K562 (cell line): ENCODE data around the gene BICD1. TPM values are rescaled to one million over a fixed set of nuclear protein-coding genes. Genes with fewer than 3 reads are reported as not detected.

Experiments
- ATAC-seq: fragments of 200-7000 bp; cut with Tn5 transposase; 3 replicates; pipeline ENCODE4 v1.9.1; 2020; ENCODE audit warnings: moderate library complexity
- BruUV-seq: library from RNA; stranded (reverse); fragments of 400-500 nt; replicated peaks from 2 replicates; lab custom pipeline; 2021; lab: Mats Ljungman, UMichigan
- CTCF ChIA-PET: fragments of 300-600 bp; formaldehyde crosslinking; extraction: SDS; loops from one replicate; lab custom pipeline; 2021; ENCODE audit warnings: low intra/inter-chr PET ratio; lab: Yijun Ruan, JAX
- POLR2A ChIA-PET: fragments of 300-600, 350-650 bp; sonication (Branson Sonifier 250); formaldehyde crosslinking; extraction: SDS; loops from one replicate; lab custom pipeline; 2021; ENCODE audit warnings: antibody characterized with exemption, inconsistent platforms; lab: Yijun Ruan, JAX
- DNase-seq, 4 experiments: peaks; one replicate each; pipeline versions ENCODE4 v3.0.0 to v3.0.0-alpha.2; 2011 to 2018; ENCODE audit warnings: low spot score in 3 of 4, mixed read lengths in 3 of 4; ENCODE audit errors: extremely low read depth in 1 of 4
- FAIRE-seq: peaks from 2 replicates; lab custom pipeline; 2011; peaks lifted over from hg19 to GRCh38; lab: Jason Lieb, UNC
- H2AFZ ChIP-seq: 2 replicates; pipeline ENCODE4 v1.6.0; 2011; ENCODE audit warnings: low read depth, low read length, control low read depth, inconsistent platforms
- H3K27ac ChIP-seq: fragments of 200-600 bp; 3 replicates; pipeline ENCODE4 v1.8.0; 2011; ENCODE audit warnings: low read depth, mild to moderate bottlenecking, control low read depth, inconsistent platforms, low read length, moderate library complexity, mixed read lengths; ENCODE audit errors: extremely low read depth
- H3K27me3 ChIP-seq, 2 experiments: fragments of 300-600 bp in 1 of 2; 2 replicates in 1 of 2; 3 replicates in 1 of 2; pipeline versions ENCODE4 v1.6.0 to v1.8.0; 2011; ENCODE audit warnings: inconsistent platforms in 2 of 2, low read length in 2 of 2, mild to moderate bottlenecking in 1 of 2, mixed read lengths in 1 of 2, moderate library complexity in 1 of 2; ENCODE audit not compliant: control insufficient read depth in 2 of 2, insufficient read depth in 2 of 2
- H3K36me3 ChIP-seq: fragments of 300-600 bp; 3 replicates; pipeline ENCODE4 v1.8.0; 2011; ENCODE audit warnings: mild to moderate bottlenecking, low read length, inconsistent platforms; ENCODE audit not compliant: control insufficient read depth, insufficient read depth
- H3K4me1 ChIP-seq, 2 experiments: fragments of 200-600 bp in 1 of 2; replicated peaks in 1 of 2; 2 replicates in 1 of 2; 3 replicates in 1 of 2; pipeline versions ENCODE4 v1.5.1 to v1.8.0; 2011; ENCODE audit warnings: inconsistent platforms in 2 of 2, low read length in 2 of 2, mild to moderate bottlenecking in 1 of 2, mixed read lengths in 1 of 2, moderate library complexity in 1 of 2; ENCODE audit not compliant: control insufficient read depth in 2 of 2, insufficient read depth in 2 of 2
- H3K4me2 ChIP-seq: 2 replicates; pipeline ENCODE4 v1.6.1; 2011; ENCODE audit warnings: low read length, control low read depth, inconsistent platforms, mixed read lengths; ENCODE audit not compliant: insufficient read depth
- H3K4me3 ChIP-seq: fragments of 200-600 bp; sonication (generic), shearing (Covaris generic); 2 replicates; pipeline ENCODE4 v1.5.1; 2016; ENCODE audit warnings: control low read depth, inconsistent platforms
- H3K79me2 ChIP-seq: fragments of 200-600 bp; 3 replicates; pipeline ENCODE4 v1.8.0; 2011; ENCODE audit warnings: low read length, inconsistent platforms; ENCODE audit not compliant: control insufficient read depth, insufficient read depth
- H3K9ac ChIP-seq, 2 experiments: 2 replicates each; pipeline versions ENCODE4 v1.6.0 to v1.6.1; 2011; ENCODE audit warnings: low read depth in 2 of 2, low read length in 2 of 2, control low read depth in 1 of 2, inconsistent platforms in 1 of 2, mild to moderate bottlenecking in 1 of 2, mixed read lengths in 1 of 2; ENCODE audit not compliant: insufficient read depth in 1 of 2
- H3K9me1 ChIP-seq: one replicate; pipeline ENCODE4 v1.6.0; 2011; ENCODE audit warnings: inconsistent platforms, mild to moderate bottlenecking, low read length, moderate library complexity; ENCODE audit not compliant: control insufficient read depth, insufficient read depth
- H3K9me3 ChIP-seq: replicated peaks from 2 replicates; pipeline ENCODE4 v1.5.1; 2011; ENCODE audit warnings: low read depth, low read length, inconsistent platforms; ENCODE audit not compliant: control insufficient read depth, insufficient read depth
- H4K20me1 ChIP-seq: replicated peaks from 2 replicates; pipeline ENCODE4 v1.6.1; 2011; ENCODE audit warnings: low read length, inconsistent platforms, mixed read lengths; ENCODE audit not compliant: control insufficient read depth, insufficient read depth
- CTCF ChIP-seq, 3 experiments: IDR thresholded peaks in 2 of 3; conservative IDR thresholded peaks in 1 of 3; 2 replicates each; pipeline ENCODE4 v1.5.1; 2011 to 2012; ENCODE audit warnings: low read length in 3 of 3, mild to moderate bottlenecking in 3 of 3, control low read depth in 2 of 3, improper control_type of control experiment in 1 of 3, inconsistent platforms in 1 of 3, low read depth in 1 of 3, mixed read lengths in 1 of 3, moderate library complexity in 1 of 3; ENCODE audit not compliant: insufficient read depth in 2 of 3
- USF1 ChIP-seq: sonication (generic); formaldehyde crosslinking; IDR thresholded peaks from 2 replicates; pipeline ENCODE4 v1.9.0; 2022; ENCODE audit warnings: mild to moderate bottlenecking, missing genetic modification reagents
- WGBS: fragments of 100-300 bp; shearing (Covaris generic); methylation state at CpG from one replicate; pipeline ENCODE4 v1.1.6; 2016; ENCODE audit warnings: low coverage, mixed read lengths; ENCODE audit not compliant: insufficient coverage; ENCODE audit errors: missing lambda C conversion rate; 5-methylcytosine and 5-hydroxymethylcytosine counted together
- in situ Hi-C: fragments of 300-500 bp; cut with MboI; formaldehyde crosslinking; loops from 4 replicates; pipeline ENCODE4 v1.15.0; 2018; ENCODE audit warnings: inconsistent platforms, mixed read lengths
- intact Hi-C: fragments of 100-400 bp; cut with micrococcal nuclease; formaldehyde crosslinking; loops from 2 replicates; pipeline ENCODE4 v1.14.2; 2022
- polyA plus RNA-seq, 8 experiments: library from polyadenylated mRNA; depleted of rRNA in 4 of 8; stranded (reverse) in 5 of 8; unstranded in 3 of 8; fragments of >200 nt; fragmentation: Nextera tagmentation in 2 of 8; fragmentation: Illumina TruSeq in 1 of 8; extraction: Ambion mirVana in 2 of 8; extraction: Trizol in 1 of 8; gene quantifications; 2 replicates each; pipeline versions ENCODE4 v1.2.1 to v1.2.3, GENCODE V29; 2011 to 2014; ENCODE audit warnings: inconsistent platforms in 1 of 8, missing spikeins in 1 of 8
- total RNA-seq, 7 experiments: library from RNA; depleted of rRNA in 6 of 7; stranded (reverse); fragments of >200 nt in 6 of 7; fragmentation: Illumina TruSeq in 2 of 7; extraction: Trizol in 2 of 7; gene quantifications; 2 replicates each; pipeline versions ENCODE4 v1.2.1 to v1.2.3, GENCODE V29; 2011 to 2021; ENCODE audit warnings: low replicate concordance in 1 of 7

BICD1 gene
- total and polyA plus RNA-seq, 9 of the 15 experiments (the other 6 are each of a cell fraction or from before 2014, with no cell fraction given), result 3.5 to 21.1 (median 12.5) TPM

- H4K20me1 ChIP-seq, result no peaks in the 10 kb centered on the region
- no peaks in the 10 kb centered on the region for H3K9me3 ChIP-seq
- DNase-seq (no peak), ATAC-seq (no peak; the same call in 2 of the 3 replicates), FAIRE-seq (no peak)
- H3K27ac ChIP-seq, result no peak overlapping the region
- BruUV-seq, result no TSS peak
- no peak overlapping the region for H2AFZ ChIP-seq
- H3K4me1 ChIP-seq, result no peaks in the 10 kb centered on the region
- POLR2A ChIA-PET, result interaction anchor here (0.7 to 1.3 kb wide), 4 partner anchors 9 to 310 kb away, joined by 3 to 6 read pairs (median 4); no protein-coding TSS in a partner anchor
- H3K79me2 ChIP-seq, result no peaks in the 10 kb centered on the region
- no peak overlapping the region for H3K4me2 ChIP-seq
- intact Hi-C loops, result no loop called here
- H3K9ac ChIP-seq, result no peak overlapping the region
- 73% methylated on average over 3 of the region's 3 CpGs for WGBS
- in situ Hi-C loops, result no loop called here
- CTCF ChIA-PET, result no interaction called here
- H3K36me3 ChIP-seq, result no peaks in the 10 kb centered on the region
- TF ChIP-seq CTCF (IDR thresholded peaks at IDR 0.05 in 2 of 3, conservative IDR thresholded peaks at IDR 0.05 in 1 of 3; ENCODE audit: insufficient read depth in 2 of 3, low read depth in 1 of 3, low read length in 3 of 3) (peak in 1 of 3 experiments; percentile 26; a peak in 1 of 6 replicates), USF1 (CRISPR knock-in tag) (no peak)
- H3K4me3 ChIP-seq, result no peak overlapping the region
- H3K27me3 ChIP-seq, result no peaks in the 10 kb centered on the region
- no peaks in the 10 kb centered on the region for H3K9me1 ChIP-seq
Measured at GRCh38 chr12:32084753-32085152, 21.9 kb upstream of the BICD1 start.
